GM18520 (cell line): Measurements from ENCODE around the gene BAIAP3.
A peak's percentile ranks its signal among the peaks of the same experiment; 100 is the strongest.

Experiments used
- ATAC-seq: cut with Tn5 transposase; IDR thresholded peaks from one replicate; pipeline ENCODE4 v1.9.1; 2021; ENCODE audit not compliant: unreplicated experiment

BAIAP3 gene

DNA sequence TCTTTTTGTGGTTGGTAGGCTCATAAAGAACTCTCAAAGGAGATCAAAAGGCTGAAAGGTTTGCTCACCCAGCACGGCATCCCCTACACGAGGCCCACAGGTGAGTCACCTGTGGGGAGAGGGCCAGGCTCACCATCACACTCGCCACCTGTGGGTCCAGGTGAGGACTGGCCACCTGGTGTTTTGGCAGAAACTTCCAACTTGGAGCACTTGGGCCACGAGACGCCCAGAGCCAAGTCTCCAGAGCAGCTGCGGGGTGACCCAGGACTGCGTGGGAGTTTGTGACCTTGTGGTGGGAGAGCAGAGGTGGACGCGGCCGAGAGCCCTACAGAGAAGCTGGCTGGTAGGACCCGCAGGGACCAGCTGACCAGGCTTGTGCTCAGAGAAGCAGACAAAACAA, 29.4 kb downstream of the BAIAP3 start:
- no peak for ATAC-seq

DNA sequence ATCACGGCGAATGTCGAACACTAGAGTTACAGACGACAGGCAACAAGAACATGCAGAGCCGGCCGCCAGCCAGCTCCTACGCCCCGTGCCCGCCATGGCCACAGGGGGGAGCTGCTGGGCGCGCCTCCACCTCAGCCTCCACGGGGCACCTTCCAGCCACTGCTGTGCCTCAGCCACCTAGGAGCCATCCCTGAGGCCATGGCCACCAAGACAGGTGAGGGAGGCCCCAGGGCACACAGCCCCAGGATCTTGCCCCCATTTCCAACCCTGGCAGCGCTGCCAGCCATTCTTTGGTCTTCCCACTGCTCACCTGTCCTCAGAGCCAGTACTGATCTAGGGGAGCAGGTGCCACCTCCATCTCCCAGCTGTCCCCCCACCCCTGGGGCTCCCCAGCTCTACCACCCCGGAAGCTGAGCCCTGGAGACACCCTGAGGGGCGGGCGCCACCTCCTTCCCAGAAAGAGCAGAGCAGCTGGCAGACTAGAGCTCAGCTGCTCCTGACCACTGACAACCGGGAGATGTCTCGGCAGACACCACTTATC, 30.1 kb downstream of the BAIAP3 start:
- peak; percentile 45 for ATAC-seq

- ATAC-seq: no peak
Measured at GRCh38 chr16:1364510-1364909, 31.1 kb downstream of the BAIAP3 start.

DNA sequence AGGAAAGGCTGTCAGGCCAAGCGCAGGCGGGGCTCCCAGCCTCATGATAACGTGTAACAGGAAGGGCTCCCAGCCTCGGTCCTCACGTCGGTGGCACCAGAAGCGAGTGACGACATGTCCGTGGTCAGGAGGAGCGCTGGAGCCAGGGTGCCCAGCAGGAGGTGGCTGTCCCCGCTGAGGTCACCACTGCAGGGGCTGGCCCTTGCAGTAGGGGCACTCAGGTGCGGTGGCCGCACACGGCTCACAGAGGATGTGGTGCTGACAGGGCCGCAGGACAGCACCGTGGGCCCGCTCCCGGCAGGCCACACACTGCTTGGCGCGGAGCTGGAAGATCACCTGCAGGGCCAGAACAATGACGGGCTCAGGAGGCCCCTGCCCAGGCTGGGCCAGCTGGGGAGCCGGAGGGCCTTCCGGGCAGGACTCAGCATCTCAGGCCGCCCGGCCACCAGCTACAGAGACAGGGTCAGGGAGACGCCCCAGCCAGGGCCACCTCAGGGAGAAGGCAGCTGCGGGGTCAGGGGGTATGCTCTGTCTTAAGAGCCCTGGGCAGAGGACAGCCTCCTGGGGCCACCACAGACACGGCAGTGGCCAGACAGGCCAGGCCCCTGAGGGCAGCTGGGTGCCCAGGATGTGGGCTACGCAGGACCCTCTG, 32.7 kb downstream of the BAIAP3 start:
- ATAC-seq: no peak

DNA sequence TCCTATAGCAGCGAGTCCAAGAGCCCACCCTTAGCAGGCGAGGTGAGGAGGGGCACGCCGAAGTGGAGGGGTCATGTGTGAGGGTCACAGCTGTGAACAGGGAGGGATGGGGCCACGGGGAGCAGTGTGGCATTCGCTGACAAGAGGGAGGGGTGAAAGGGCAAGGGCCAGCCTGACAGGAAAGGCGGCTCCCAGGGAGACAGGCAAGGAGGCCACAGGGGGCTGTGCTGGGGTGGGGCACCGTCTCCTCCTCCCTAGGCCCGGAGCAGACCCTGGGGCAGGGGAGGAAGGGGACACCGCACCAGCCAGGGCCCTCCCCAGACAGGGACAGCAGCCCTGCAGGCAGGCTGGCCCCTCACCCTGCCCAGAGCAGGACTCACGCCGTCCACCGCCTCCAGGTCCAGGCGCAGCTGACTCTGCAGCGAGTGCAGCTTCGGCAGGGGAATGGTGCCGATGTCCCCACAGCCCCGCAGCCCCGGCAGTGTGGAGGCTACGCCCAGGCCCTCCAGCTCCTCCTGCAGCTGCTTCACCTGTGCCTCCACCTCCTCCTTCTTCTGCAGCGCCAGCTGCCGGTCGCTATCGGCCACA, 33.4 kb downstream of the BAIAP3 start:
- ATAC-seq: no peak

DNA sequence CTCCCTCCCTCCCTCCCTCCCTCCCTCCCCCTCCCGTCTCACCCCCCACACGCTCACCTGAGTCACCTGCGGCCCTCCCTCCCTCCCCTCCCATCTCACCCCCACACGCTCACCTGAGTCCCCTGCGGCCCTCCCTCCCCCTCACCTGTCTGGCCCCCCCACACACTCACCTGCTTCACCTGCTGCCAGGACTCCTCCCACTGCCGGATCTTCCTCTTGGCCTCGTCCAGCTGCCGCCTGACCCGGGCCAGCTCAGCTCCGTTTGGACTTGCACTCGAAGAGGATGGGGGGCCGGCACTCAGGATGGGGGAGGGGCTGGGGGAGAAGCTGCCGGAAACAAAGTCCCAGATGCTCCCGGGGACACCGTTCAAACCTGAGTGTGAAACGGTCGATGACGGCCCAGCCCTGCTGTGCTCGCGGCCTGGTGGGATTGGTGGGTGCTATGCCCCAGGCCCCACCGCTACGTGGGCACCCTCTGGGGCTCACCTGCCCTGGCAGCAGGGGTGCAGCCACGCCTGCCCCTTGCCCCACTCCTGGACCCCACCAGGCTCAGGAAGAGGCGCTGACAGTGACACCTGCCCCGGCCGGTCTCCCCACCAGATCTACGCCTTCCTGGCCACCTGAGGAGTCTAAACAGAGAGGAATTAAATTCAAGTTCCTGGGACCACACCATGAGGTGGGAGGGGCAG, 34.2 kb downstream of the BAIAP3 start:
- ATAC-seq: no peak

DNA sequence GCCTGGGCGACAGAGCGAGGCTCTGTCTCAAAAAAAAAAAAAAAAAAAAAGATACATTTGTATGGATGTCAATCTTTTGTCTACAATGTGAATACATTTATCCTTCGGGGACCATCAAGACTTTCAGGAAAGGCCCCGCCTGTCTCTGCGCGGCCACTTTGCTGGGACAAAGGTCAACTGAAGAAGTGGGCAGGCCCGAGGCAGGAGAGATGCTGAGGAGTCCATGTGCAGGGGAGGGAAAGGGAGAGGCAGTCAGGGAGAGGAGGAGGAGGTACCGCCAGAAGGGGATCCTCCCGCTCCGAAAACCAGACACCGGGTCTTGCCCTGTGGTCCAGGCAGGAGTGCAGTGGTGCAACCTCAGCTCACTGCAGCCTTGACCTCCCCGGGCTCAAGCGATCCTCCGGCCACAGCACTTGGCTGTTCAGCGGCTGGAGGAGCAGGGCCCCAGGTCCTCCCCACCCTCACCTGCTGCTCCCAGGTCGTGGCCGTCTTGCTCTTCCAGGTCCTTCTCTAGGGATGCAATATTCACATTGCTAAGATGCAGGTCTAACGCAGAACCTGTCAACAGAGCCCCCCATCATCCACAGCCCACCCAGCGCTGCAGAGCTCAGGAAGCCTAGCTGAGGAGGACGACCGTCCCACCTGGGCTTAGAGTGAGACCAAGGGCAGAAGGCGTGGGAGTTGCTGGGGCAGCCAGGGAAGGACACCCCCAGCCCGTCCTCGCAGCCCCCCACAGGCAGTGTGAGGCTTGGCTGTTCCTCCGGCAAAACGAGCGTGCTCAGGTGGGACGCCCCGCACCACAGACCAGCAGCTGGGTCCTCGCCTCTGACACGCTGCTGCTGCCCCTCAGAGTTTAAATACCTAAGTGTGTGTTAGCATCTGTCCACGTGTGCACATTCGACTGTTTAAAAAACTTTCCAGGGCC, 37.9 kb downstream of the BAIAP3 start:
- ATAC-seq: no peak

DNA sequence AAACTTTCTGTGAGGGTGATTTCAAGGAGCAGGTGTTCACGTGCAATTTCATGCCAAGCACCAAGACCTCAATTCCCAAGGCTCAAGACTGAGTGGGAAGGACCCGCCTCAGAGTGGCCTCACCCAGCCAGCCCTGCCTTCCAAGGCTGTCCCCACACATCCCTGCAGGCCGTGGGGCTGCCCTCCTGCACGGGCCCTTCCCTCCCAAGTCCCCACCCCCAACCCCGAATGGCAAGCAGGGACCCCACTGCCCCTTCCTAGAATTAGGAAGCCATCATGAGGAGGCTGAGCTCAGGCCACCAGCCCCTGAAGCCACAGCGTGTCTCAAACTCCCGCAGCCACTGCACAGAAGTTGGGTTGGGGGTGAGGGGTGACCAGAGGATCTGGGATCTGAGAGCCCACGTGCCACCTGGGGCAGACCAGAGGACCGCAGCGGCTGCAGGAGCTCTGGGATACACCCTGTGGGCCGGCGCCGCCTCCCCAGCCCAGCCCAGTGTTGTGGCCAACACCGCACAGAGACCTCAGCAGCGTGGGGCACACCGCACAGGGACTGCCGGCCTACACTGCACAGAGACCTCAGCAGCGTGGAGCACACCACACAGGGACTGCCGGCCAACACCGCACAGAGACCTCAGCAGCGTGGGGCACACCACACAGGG, 39.0 kb downstream of the BAIAP3 start:
- no peak for ATAC-seq

DNA sequence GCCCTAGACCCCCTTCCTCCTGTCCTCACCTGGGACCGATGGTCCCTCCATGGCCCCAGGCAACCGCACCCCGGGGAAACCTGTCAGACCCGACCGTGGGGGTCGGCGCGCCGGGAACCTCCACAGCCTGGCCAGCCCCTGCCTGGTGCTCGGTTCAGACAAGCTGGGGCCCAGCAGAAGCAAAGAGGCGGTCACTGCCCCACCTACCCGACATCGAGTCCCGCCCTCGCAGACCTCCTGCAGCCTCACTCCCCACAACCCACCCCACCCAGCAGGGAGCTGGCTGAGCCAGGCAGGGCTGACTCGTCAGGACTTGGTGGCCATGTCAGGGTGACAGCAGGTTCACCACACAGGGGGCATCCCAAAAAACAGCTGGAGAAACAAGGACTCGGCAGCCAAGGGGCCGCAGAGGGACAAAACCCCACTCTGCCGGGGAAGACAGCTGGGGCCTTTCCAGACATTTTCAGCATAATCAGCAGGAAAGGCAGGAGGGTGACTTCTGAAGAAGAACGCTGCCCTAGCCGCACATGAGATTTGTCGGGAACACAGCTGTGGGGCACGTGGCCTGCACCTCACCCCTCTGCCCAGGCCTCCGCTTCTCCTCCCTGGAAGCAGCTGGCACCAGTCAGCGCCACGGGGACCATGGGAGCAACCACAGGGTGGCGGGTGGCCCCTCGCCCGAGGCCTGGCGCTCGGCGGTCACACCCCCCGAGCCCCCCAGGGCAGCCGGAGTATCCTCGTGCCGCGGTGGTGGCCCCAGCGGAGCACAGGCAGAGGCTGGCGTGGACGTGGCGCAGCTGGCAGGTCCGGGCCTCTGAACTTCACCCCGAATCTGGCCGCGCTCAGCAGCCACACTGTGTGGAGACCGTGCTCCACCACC, 41.2 kb downstream of the BAIAP3 start:
- ATAC-seq: no peak

DNA sequence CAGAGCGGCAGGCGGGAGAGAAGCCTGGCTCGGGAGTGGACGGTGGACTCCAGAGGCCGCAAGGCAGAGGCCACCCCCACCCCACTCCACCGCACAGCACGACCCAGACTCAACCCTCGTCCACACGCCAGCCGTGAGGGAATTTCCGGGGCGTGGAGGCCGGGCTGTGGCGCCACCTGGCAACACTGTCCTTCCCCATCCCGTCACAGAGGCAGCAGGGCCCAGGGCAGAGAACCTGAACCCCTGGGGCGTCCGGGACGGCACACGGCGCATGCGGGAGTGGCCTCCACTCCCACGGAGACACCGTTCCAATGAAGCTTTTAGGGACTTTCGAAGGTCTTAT, 41.8 kb downstream of the BAIAP3 start:
- ATAC-seq: no peak

DNA sequence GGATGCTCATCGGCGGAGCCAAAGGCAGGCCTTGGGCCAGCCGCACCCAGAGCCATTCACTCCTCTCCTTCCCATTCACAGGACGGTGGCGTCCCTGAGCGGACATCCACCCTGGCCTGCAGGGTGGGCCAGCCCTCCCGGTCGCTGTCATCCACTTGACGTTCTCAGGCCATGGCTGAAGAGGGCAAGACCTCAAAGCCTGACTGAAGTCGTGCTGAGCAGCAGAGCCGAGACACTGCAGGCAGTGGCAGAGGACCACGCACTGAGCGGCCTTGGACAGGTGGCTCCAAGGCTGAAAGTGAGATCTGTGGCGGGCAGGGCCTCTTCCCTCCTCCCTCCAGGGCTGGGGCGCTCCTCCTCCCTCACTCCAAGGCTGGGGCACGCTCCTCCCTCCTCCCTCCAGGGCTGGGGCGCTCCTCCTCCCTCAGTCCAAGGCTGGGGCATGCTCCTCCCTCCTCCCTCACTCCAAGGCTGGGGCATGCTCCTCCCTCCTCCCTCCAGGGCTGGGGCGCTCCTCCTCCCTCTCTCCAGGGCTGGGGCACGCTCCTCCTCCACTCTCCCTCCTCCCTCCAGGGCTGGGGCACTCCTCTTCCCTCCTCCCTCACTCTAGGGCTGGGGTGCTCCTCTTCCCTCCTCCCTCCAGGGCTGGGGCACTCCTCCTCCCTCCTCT, 42.4 kb downstream of the BAIAP3 start:
- ATAC-seq: no peak

DNA sequence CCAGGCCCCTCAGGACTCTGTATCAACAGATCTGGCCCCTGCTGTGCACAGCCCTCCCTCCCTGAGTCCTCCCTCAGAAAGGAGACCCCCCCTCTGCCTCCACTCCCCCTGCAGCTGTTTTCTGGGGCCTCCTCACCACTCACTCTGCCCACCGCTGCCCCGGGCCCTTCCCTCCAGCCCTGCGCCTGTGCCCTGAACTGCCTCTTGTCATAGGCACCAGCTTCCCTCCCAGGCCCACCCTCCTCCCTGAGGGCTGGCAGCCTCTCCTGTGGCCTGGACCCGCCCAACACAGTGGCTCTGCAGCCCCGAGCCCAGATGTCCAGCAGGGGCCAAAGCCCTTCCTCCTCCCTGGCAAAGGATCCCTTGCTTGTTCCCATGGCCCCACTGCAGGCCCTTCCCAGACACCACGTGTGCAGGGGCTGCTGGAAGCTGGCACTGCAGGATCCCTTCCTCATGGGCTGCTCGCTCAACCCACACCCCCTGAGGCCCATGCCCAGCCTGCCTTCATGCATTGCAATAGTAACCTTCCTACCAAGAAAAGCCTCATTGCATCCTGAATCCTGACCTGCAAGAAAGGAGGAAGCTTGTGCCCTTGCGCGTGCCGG, 44.1 kb downstream of the BAIAP3 start:
- no peak for ATAC-seq

GRCh38 chr16:1378087-1378803, 44.8 kb downstream of the BAIAP3 start:
- ATAC-seq: no peak

- ATAC-seq: no peak
Measured at GRCh38 chr16:1378804-1379303, 45.4 kb downstream of the BAIAP3 start.

- ATAC-seq: no peak
Measured at GRCh38 chr16:1379304-1380076, 46.0 kb downstream of the BAIAP3 start.

DNA sequence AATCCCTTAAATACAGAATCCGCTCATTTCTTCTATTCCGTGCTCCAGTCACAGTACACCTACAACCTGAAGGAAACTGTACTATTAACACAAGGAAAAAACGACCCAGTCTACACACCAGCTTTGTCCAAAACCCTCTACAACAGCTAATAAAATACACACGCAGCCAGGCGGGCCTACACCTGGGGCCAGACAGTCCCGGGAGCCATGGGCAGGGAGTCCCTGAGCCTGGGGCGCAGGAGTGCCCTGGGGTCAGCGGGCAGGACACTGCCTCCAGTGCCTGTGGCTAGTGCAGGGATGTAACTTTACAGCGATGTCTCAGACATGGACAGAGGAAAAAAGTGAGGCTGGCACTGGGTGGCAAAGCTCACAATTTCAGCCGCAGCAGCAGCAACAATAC, 46.8 kb downstream of the BAIAP3 start:
- ATAC-seq: no peak
